K562 (cell line): ENCODE measurements around the gene MCC. TPM values are rescaled to one million over a fixed set of nuclear protein-coding genes. Genes with fewer than 3 reads are reported as not detected.

Experiments used
- ATAC-seq: fragments of 200-7000 bp; cut with Tn5 transposase; 3 replicates; pipeline ENCODE4 v1.9.1; 2020; ENCODE audit warnings: moderate library complexity
- BruUV-seq: library from RNA; stranded (reverse); fragments of 400-500 nt; replicated peaks from 2 replicates; lab custom pipeline; 2021; lab: Mats Ljungman, UMichigan
- CTCF ChIA-PET: fragments of 300-600 bp; formaldehyde crosslinking; extraction: SDS; loops from one replicate; lab custom pipeline; 2021; ENCODE audit warnings: low intra/inter-chr PET ratio; lab: Yijun Ruan, JAX
- POLR2A ChIA-PET: fragments of 300-600, 350-650 bp; sonication (Branson Sonifier 250); formaldehyde crosslinking; extraction: SDS; loops from one replicate; lab custom pipeline; 2021; ENCODE audit warnings: antibody characterized with exemption, inconsistent platforms; lab: Yijun Ruan, JAX
- DNase-seq, 4 experiments: peaks; one replicate each; pipeline versions ENCODE4 v3.0.0 to v3.0.0-alpha.2; 2011 to 2018; ENCODE audit warnings: low spot score in 3 of 4, mixed read lengths in 3 of 4; ENCODE audit errors: extremely low read depth in 1 of 4
- FAIRE-seq: peaks from 2 replicates; lab custom pipeline; 2011; peaks lifted over from hg19 to GRCh38; lab: Jason Lieb, UNC
- H2AFZ ChIP-seq: 2 replicates; pipeline ENCODE4 v1.6.0; 2011; ENCODE audit warnings: low read depth, low read length, control low read depth, inconsistent platforms
- H3K27ac ChIP-seq: fragments of 200-600 bp; 3 replicates; pipeline ENCODE4 v1.8.0; 2011; ENCODE audit warnings: low read depth, mild to moderate bottlenecking, control low read depth, inconsistent platforms, low read length, moderate library complexity, mixed read lengths; ENCODE audit errors: extremely low read depth
- H3K27me3 ChIP-seq, 2 experiments: fragments of 300-600 bp in 1 of 2; 2 replicates in 1 of 2; 3 replicates in 1 of 2; pipeline versions ENCODE4 v1.6.0 to v1.8.0; 2011; ENCODE audit warnings: inconsistent platforms in 2 of 2, low read length in 2 of 2, mild to moderate bottlenecking in 1 of 2, mixed read lengths in 1 of 2, moderate library complexity in 1 of 2; ENCODE audit not compliant: control insufficient read depth in 2 of 2, insufficient read depth in 2 of 2
- H3K36me3 ChIP-seq: fragments of 300-600 bp; 3 replicates; pipeline ENCODE4 v1.8.0; 2011; ENCODE audit warnings: mild to moderate bottlenecking, low read length, inconsistent platforms; ENCODE audit not compliant: control insufficient read depth, insufficient read depth
- H3K4me1 ChIP-seq, 2 experiments: fragments of 200-600 bp in 1 of 2; replicated peaks in 1 of 2; 2 replicates in 1 of 2; 3 replicates in 1 of 2; pipeline versions ENCODE4 v1.5.1 to v1.8.0; 2011; ENCODE audit warnings: inconsistent platforms in 2 of 2, low read length in 2 of 2, mild to moderate bottlenecking in 1 of 2, mixed read lengths in 1 of 2, moderate library complexity in 1 of 2; ENCODE audit not compliant: control insufficient read depth in 2 of 2, insufficient read depth in 2 of 2
- H3K4me2 ChIP-seq: 2 replicates; pipeline ENCODE4 v1.6.1; 2011; ENCODE audit warnings: low read length, control low read depth, inconsistent platforms, mixed read lengths; ENCODE audit not compliant: insufficient read depth
- H3K4me3 ChIP-seq: fragments of 200-600 bp; sonication (generic), shearing (Covaris generic); 2 replicates; pipeline ENCODE4 v1.5.1; 2016; ENCODE audit warnings: control low read depth, inconsistent platforms
- H3K79me2 ChIP-seq: fragments of 200-600 bp; 3 replicates; pipeline ENCODE4 v1.8.0; 2011; ENCODE audit warnings: low read length, inconsistent platforms; ENCODE audit not compliant: control insufficient read depth, insufficient read depth
- H3K9ac ChIP-seq, 2 experiments: 2 replicates each; pipeline versions ENCODE4 v1.6.0 to v1.6.1; 2011; ENCODE audit warnings: low read depth in 2 of 2, low read length in 2 of 2, control low read depth in 1 of 2, inconsistent platforms in 1 of 2, mild to moderate bottlenecking in 1 of 2, mixed read lengths in 1 of 2; ENCODE audit not compliant: insufficient read depth in 1 of 2
- H3K9me1 ChIP-seq: one replicate; pipeline ENCODE4 v1.6.0; 2011; ENCODE audit warnings: inconsistent platforms, mild to moderate bottlenecking, low read length, moderate library complexity; ENCODE audit not compliant: control insufficient read depth, insufficient read depth
- H3K9me3 ChIP-seq: replicated peaks from 2 replicates; pipeline ENCODE4 v1.5.1; 2011; ENCODE audit warnings: low read depth, low read length, inconsistent platforms; ENCODE audit not compliant: control insufficient read depth, insufficient read depth
- H4K20me1 ChIP-seq: replicated peaks from 2 replicates; pipeline ENCODE4 v1.6.1; 2011; ENCODE audit warnings: low read length, inconsistent platforms, mixed read lengths; ENCODE audit not compliant: control insufficient read depth, insufficient read depth
- SP2 ChIP-seq: IDR thresholded peaks from 2 replicates; pipeline ENCODE4 v1.6.1; 2011; ENCODE audit warnings: mild to moderate bottlenecking, low read depth, low read length, moderate library complexity; ENCODE audit not compliant: poor library complexity, severe bottlenecking; ENCODE audit errors: extremely low read depth
- TBP ChIP-seq: optimal IDR thresholded peaks from 2 replicates; pipeline ENCODE3; 2011; ENCODE audit warnings: low read depth, low read length, improper control_type of control experiment
- ZNF57 ChIP-seq: fragments of 450-650 bp; formaldehyde crosslinking; IDR thresholded peaks from 2 replicates; pipeline ENCODE4 v1.4.0; 2020; ENCODE audit warnings: mild to moderate bottlenecking, moderate library complexity
- WGBS: fragments of 100-300 bp; shearing (Covaris generic); methylation state at CpG from one replicate; pipeline ENCODE4 v1.1.6; 2016; ENCODE audit warnings: low coverage, mixed read lengths; ENCODE audit not compliant: insufficient coverage; ENCODE audit errors: missing lambda C conversion rate; 5-methylcytosine and 5-hydroxymethylcytosine counted together
- in situ Hi-C: fragments of 300-500 bp; cut with MboI; formaldehyde crosslinking; loops from 4 replicates; pipeline ENCODE4 v1.15.0; 2018; ENCODE audit warnings: inconsistent platforms, mixed read lengths
- intact Hi-C: fragments of 100-400 bp; cut with micrococcal nuclease; formaldehyde crosslinking; loops from 2 replicates; pipeline ENCODE4 v1.14.2; 2022
- polyA plus RNA-seq, 8 experiments: library from polyadenylated mRNA; depleted of rRNA in 4 of 8; stranded (reverse) in 5 of 8; unstranded in 3 of 8; fragments of >200 nt; fragmentation: Nextera tagmentation in 2 of 8; fragmentation: Illumina TruSeq in 1 of 8; extraction: Ambion mirVana in 2 of 8; extraction: Trizol in 1 of 8; gene quantifications; 2 replicates each; pipeline versions ENCODE4 v1.2.1 to v1.2.3, GENCODE V29; 2011 to 2014; ENCODE audit warnings: inconsistent platforms in 1 of 8, missing spikeins in 1 of 8
- total RNA-seq, 7 experiments: library from RNA; depleted of rRNA in 6 of 7; stranded (reverse); fragments of >200 nt in 6 of 7; fragmentation: Illumina TruSeq in 2 of 7; extraction: Trizol in 2 of 7; gene quantifications; 2 replicates each; pipeline versions ENCODE4 v1.2.1 to v1.2.3, GENCODE V29; 2011 to 2021; ENCODE audit warnings: low replicate concordance in 1 of 7

The MCC gene
- total and polyA plus RNA-seq, 9 of the 15 experiments (the other 6 are each of a cell fraction or from before 2014, with no cell fraction given) = 0.04 to 0.24 (median 0.06) TPM; not detected in 1

- H3K4me2 ChIP-seq = no peak overlapping the region
- DNase-seq (no peak), ATAC-seq (no peak; the same call in 1 of the 3 replicates), FAIRE-seq (no peak)
- no peak overlapping the region for H3K9ac ChIP-seq
- no peak for TF ChIP-seq ZNF57
- H3K9me1 ChIP-seq = no peaks in the 10 kb centered on the region
- no TSS peak for BruUV-seq
- ChIA-PET POLR2A (interaction anchor here (0.9 kb wide), 1 partner anchor 328 kb away, joined by 3 read pairs; no protein-coding TSS in a partner anchor), CTCF (interaction anchor here (0.6 kb wide), 1 partner anchor 575 kb away, joined by 3 read pairs; no protein-coding TSS in a partner anchor)
- in situ Hi-C loops = no loop called here
- no peaks in the 10 kb centered on the region for H3K9me3 ChIP-seq
- H4K20me1 ChIP-seq = no peaks in the 10 kb centered on the region
- H3K4me3 ChIP-seq = no peak overlapping the region
- no peak overlapping the region for H2AFZ ChIP-seq
- H3K4me1 ChIP-seq = peaks cover 0 to 4% of the 10 kb centered on the region in 2 experiments; a peak in 2 of 5 replicates
- intact Hi-C loops = no loop called here
- H3K36me3 ChIP-seq = peaks cover 14% of the 10 kb centered on the region; the same call in 2 of the 3 replicates
- WGBS = 78% methylated on average over 2 of the region's 2 CpGs
- H3K27me3 ChIP-seq = no peaks in the 10 kb centered on the region
- no peaks in the 10 kb centered on the region for H3K79me2 ChIP-seq
- no peak overlapping the region for H3K27ac ChIP-seq
Observed at GRCh38 chr5:113031557-113031956, 456.7 kb downstream of the MCC start.

- WGBS = 79% methylated on average over 6 of the region's 8 CpGs
- peaks cover 0 to 4% of the 10 kb centered on the region in 2 experiments; a peak in 2 of 5 replicates for H3K4me1 ChIP-seq
- no TSS peak for BruUV-seq
- H4K20me1 ChIP-seq = no peaks in the 10 kb centered on the region
- H3K4me3 ChIP-seq = no peak overlapping the region
- no peak overlapping the region for H2AFZ ChIP-seq
- no peak overlapping the region for H3K9ac ChIP-seq
- H3K36me3 ChIP-seq = peaks cover 14% of the 10 kb centered on the region; the same call in 2 of the 3 replicates
- H3K4me2 ChIP-seq = no peak overlapping the region
- DNase-seq (no peak), FAIRE-seq (no peak), ATAC-seq (no peak)
- H3K9me1 ChIP-seq = no peaks in the 10 kb centered on the region
- intact Hi-C loops (no loop called here), in situ Hi-C loops (no loop called here)
- H3K27me3 ChIP-seq = no peaks in the 10 kb centered on the region
- TF ChIP-seq TBP = no peak
- no peak for TF ChIP-seq SP2
- H3K27ac ChIP-seq = no peak overlapping the region
- CTCF ChIA-PET = no interaction called here
- H3K9me3 ChIP-seq = no peaks in the 10 kb centered on the region
- no peaks in the 10 kb centered on the region for H3K79me2 ChIP-seq
- POLR2A ChIA-PET = interaction anchor here (0.6 to 2.6 kb wide), 6 partner anchors 10 to 328 kb away, joined by 3 to 10 read pairs (median 3); no protein-coding TSS in a partner anchor
Observed at GRCh38 chr5:113031104-113031503, 457.1 kb downstream of the MCC start.
